ENCODE results near the gene BAD. TPM values are rescaled to one million over a fixed set of nuclear protein-coding genes. Genes with fewer than 3 reads are reported as not detected.

Gene BAD
- total RNA-seq, 1 experiment from 2014 or later: 159 TPM

DNA sequence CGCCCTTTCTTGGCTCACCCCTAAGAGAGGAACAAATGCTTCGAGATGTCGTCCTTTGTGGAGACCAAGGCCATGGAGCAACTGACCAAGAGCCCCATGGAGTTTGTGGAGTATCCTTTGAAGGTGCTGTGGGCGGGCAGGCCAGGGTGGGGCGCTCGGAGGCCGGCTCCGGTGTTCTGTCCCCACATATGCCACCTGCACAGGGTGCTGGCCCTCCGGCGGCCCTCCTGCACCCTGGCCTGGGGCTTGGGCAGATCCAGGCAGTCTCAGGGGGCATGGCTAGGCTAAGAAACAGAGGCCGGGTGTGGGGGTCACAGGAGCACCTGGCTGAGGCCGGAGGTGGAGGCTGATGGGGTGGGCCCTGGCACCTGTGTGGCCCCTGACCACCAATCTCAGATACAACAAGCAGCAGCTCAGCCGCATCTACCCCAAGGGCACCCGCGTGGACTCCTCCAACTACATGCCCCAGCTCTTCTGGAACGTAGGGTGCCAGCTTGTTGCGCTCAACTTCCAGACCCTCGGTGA, 22.8 kb downstream of the BAD start:
- DNase-seq (ENCODE audit: low spot score): no peak

DNA sequence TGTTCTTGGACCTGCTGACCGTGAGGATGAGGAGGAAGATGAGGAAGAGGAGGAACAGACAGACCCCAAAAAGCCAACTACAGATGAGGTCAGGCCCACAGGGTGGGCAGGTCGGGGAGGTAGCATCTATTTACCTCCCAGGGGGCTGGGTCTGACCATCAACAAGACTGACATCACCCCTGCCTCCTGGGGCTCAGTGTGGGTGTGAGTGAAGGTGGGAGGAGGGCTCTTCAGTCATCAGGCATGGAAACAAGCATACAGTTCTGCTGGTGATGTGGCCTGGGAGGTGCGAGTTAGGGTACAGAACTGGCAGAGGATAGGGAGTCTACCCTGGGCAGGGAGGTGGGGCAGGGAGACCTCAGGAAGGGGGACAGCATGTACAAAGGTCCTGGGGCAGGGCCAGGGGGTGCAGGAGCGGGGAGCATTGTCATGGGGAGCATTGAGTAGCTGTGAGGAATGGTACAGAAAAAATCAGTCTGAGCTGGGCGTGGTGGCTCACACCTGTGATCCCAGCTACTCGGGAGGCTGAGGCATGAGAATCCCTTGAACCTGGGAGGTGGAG, 24.2 kb downstream of the BAD start:
- DNase-seq (ENCODE audit: low spot score): no peak

DNA sequence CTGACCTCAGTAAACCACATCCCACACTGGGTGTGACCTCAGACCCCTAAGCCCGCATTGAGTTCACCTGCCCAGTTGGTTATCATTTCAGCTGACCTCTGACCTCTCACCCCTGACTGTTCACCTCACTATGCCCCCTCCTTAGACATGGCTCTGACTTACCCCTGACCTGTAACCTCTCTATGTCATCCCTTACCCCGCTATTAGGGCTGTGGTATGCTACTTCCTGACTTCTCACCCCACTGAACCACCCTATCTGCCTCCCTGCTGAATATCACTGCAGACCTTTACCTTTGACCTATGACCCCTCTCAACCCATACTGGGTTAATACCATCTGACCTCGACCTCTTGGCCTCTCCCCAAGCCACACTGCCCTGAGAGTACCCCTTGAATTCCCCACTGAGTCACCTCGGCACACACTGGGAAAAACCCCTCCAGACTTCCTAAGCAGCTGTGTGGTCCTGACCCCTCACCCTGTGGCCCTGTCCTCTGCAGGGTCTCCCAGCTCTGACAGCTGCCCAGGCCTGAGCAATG, 24.9 kb downstream of the BAD start:
- DNase-seq (ENCODE audit: low spot score): no peak

GRCh38 chr11:64258946-64259532, 25.4 kb downstream of the BAD start:
- DNase-seq (ENCODE audit: low spot score): no peak

DNA sequence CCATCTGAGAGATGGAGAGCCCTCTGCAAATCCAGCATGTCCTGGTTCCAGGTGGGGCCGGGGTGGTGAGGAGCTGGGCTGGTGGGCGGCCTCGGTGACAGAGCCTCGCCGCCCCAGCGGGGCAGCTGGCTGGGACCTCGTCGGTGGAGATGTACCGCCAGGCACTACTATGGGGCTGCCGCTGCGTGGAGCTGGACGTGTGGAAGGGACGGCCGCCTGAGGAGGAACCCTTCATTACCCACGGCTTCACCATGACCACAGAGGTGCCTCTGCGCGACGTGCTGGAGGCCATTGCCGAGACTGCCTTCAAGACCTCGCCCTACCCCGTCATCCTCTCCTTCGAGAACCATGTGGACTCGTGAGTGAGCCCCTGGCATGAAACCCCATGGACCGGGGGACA, 26.1 kb downstream of the BAD start:
- DNase-seq (ENCODE audit: low spot score): no peak

- no peak for DNase-seq (ENCODE audit: low spot score)
Observed at GRCh38 chr11:64256300-64256699, 28.2 kb downstream of the BAD start.

GRCh38 chr11:64255135-64256128, 29.0 kb downstream of the BAD start:
- DNase-seq (ENCODE audit: low spot score): no peak

DNA sequence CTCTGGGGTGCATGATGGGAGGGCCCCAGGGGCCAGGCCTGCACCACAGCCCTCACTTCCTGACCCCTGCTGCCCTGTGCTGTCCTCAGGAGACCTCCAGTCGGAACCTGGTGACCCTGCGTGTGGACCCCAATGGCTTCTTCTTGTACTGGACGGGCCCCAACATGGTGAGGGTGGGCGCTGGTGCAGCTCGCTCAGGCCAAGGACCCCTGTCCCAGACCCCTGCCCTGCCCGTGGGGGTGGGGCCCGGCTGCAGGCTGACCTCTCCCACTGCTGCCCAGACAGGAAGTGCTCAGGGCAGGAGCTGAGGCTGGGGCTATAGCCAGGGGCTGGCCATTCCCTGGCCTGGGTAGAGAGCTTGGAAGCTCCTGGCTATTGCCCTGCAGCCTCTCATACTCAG, 30.1 kb downstream of the BAD start:
- no peak for DNase-seq (ENCODE audit: low spot score)

- DNase-seq (ENCODE audit: low spot score): no peak
Observed at GRCh38 chr11:64253481-64253880, 31.0 kb downstream of the BAD start.

- DNase-seq (ENCODE audit: low spot score): no peak
Observed at GRCh38 chr11:64253043-64253442, 31.4 kb downstream of the BAD start.

GRCh38 chr11:64252003-64252872, 32.2 kb downstream of the BAD start:
- peak; percentile 79 for DNase-seq (ENCODE audit: low spot score)

- DNase-seq (ENCODE audit: low spot score): no peak
Observed at GRCh38 chr11:64251753-64252002, 32.8 kb downstream of the BAD start.

GRCh38 chr11:64251016-64251752, 33.3 kb downstream of the BAD start, which contains the start of gene PLCB3:
TSS of gene PLCB3 (plus strand) at chr11:64251530. CDS start at chr11:64251650, 120 bp downstream.
- peak; percentile 76 for DNase-seq (ENCODE audit: low spot score)

DNA sequence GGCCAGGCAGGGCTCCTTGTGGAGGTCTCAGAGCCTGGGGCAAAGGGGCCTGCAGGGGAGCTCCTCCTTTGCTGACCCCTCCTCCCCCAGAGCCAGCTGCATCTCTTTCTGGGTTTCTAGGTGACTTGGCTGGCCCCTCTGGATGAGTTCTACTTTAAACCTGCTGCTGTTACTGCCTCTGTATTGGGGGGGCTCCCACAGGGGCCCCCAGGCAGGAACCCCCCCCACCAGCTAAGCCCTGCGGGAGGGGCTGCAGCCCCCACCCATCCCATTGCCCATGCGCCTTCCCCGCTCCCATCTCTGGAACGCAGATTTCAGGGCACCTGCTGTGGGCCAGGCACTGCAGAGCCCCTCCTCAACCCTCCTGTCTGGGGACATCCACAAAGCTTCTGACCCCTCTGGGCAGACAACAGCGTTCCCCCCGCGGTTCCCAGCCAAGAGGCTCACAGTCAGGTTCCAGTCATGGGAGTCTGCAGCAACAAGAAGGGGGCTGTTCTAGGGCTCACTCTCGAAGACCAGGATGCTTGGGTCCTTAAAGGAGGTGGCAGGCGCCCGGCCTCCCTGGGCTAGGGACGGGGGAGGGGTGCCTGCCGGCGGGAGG, 34.0 kb downstream of the BAD start:
- peak; percentile 49 for DNase-seq (ENCODE audit: low spot score)

DNA sequence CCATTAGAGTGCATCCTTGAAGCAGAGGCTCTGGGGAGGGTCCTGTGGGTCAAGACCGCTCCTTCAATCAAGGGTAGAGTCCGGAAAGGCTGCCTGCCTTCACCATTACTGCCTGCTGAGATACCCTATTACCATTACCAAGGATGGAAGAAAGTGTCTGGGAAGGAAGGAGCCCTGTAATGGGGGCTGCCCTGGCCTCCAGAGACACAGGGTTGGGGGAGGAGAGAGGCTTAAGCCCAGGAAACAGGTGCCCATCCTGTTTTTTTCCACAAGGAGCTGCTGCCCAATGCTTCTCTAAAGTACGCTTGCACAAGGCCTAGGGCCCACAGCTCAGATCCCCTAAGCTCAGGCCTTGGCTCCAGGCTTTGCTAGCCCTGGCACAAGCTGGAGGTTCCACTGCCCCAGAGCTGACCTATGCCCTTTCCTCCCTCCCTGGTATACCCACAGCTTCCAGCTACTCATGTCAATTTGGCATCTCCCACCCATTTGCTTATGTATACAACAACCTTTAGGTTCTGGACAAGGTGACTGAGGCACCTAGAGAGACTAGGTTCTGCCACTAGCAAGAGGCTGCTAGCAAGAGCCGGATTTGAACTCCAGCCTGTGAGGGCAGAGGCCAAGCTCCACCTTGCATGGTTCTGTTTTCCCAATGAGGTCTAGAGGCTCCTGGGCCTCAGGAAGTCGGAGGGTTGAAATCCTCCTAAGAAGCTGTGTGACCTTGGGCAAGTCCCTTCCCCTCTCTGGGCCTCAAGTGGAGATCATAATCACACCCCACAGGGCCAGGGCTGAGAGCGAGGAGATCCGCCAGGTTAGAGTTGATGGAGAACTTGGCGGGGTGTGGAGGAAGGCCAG, 34.7 kb downstream of the BAD start:
- no peak for DNase-seq (ENCODE audit: low spot score)

DNA sequence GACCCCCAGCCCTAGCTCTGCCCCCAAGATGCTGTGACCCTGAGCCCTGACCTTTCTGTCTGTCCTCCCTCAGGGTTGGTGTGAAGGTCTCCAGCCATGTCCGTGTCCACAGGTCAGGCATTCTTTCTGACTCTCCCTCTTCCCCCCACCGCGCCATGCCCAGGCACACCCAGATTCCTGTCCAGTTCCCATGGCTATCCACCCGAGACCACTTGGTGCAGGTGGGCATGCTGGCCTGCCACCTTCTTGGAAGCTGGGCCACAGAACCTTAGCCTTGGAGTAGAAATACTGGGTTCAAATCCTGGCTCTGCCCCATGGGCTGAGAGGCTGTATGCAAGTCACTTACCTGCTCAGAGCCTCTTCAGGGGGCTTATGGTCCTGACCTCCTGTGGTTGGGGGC, 35.4 kb downstream of the BAD start:
- no peak for DNase-seq (ENCODE audit: low spot score)

DNA sequence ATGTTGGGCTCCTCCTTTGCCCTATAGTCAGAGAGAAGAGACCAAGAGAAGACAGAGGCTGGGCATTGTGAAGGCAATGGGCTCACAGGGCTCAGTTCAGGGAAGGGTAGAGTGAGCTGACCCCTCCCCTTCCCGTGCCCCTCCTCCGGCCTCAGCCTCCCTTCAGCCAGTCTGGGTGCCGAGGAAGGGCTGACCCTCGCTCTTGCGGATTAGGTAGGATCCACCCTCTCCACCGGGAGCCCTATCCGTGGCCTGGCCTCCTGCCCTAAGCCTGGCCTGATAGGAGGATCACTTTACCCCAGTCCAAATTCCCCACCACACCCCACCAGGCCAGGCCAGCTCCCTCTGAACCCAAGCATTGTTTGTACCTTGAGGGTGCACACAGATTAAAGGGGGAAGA, 35.9 kb downstream of the BAD start:
- DNase-seq (ENCODE audit: low spot score): no peak

DNA sequence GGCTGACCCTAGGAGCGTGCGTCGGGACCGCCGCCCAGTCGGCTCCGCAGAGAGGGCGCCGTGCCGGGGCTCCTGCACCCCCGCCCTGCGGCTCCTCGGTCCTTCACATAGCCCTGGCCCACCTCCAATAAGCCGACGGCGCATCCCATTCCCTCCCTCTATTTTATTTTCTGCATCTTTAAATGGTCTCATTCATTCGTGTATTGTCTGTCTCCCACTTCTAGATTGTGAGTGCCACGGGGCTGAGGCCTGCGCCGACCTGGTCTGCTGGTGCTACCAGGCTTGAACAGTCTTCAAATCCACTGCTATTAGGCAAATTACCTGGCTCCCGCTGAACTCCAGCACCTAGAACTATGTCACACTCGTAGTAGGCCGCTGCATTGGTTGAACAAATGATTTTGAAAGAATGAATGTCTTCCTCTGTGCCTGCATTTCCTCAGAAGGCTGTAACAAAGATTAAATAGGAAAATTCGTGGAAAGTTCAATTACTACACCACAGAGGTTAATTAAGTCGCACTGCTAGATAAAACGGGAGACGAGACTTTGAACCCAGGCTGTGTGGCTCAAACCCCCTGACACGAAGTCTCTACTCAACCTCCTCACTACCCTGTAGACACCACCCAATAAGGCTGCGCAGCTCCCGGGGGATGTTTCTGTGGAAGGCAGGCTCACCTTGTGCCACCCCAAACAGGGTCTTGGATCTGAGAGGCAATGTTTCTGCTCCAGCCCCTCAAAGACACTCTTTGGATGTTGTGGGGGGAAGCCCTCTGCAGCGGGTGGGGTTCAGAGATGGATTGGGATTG, 36.5 kb downstream of the BAD start:
- no peak for DNase-seq (ENCODE audit: low spot score)

Data from HT-29 (cell line).